Spleen (tissue), 11 donors: ENCODE measurements around the gene HSF2BP. TPM values are rescaled to one million over a fixed set of nuclear protein-coding genes. Genes with fewer than 3 reads are reported as not detected.
"Not testable (repeated sequence)": the region's sequence is repeated elsewhere in the genome, so short reads cannot be mapped to it uniquely, and the experiment has no call there.

ENCODE experiments used
- DNase-seq: peaks from one replicate; pipeline ENCODE4 v3.0.0-alpha.2; 2020
- H3K27ac ChIP-seq, 8 donors: fragments of 200-600 bp; sonication (generic) in 7 of 8; 1 replicate in 4 of 8; 2 replicates in 4 of 8; pipeline versions ENCODE4 v1.5.0 to v1.8.0; 2016 to 2021; ENCODE audit warnings: inconsistent platforms in 4 of 8, mild to moderate bottlenecking in 4 of 8, moderate library complexity in 1 of 8
- H3K27me3 ChIP-seq, 7 donors: fragments of 200-600 bp; sonication (generic) in 6 of 7; replicated peaks in 1 of 7; 1 replicate in 4 of 7; 2 replicates in 3 of 7; pipeline versions ENCODE4 v1.5.0 to v1.8.0; 2016 to 2021; ENCODE audit warnings: inconsistent platforms in 3 of 7, mild to moderate bottlenecking in 1 of 7
- H3K36me3 ChIP-seq, 6 donors: fragments of 200-600 bp; sonication (generic) in 5 of 6; 1 replicate in 4 of 6; 2 replicates in 2 of 6; pipeline versions ENCODE4 v1.5.0 to v1.8.0; 2016 to 2021; ENCODE audit warnings: inconsistent platforms in 2 of 6
- H3K4me1 ChIP-seq, 6 donors: fragments of 200-600 bp; sonication (generic) in 5 of 6; 1 replicate in 3 of 6; 2 replicates in 3 of 6; pipeline versions ENCODE4 v1.5.0 to v1.8.0; 2016 to 2021; ENCODE audit warnings: inconsistent platforms in 3 of 6
- H3K4me3 ChIP-seq, 8 donors: fragments of 200-600 bp; sonication (generic) in 7 of 8; 1 replicate in 4 of 8; 2 replicates in 4 of 8; pipeline versions ENCODE4 v1.5.0 to v1.8.0; 2016 to 2021; ENCODE audit warnings: inconsistent platforms in 4 of 8, mild to moderate bottlenecking in 4 of 8, moderate library complexity in 2 of 8
- H3K9me3 ChIP-seq, 8 donors: fragments of 200-600 bp; sonication (generic) in 7 of 8; 1 replicate in 4 of 8; 2 replicates in 4 of 8; pipeline versions ENCODE4 v1.5.0 to v1.8.0; 2016 to 2021; ENCODE audit warnings: inconsistent platforms in 4 of 8
- CTCF ChIP-seq, 11 experiments: fragments of 200-600 bp in 7 of 11; fragments of 450-650 bp in 4 of 11; sonication (generic) in 4 of 11; IDR thresholded peaks in 8 of 11; conservative IDR thresholded peaks in 3 of 11; 1 replicate in 7 of 11; 2 replicates in 4 of 11; pipeline versions ENCODE4 v1.4.0 to v1.8.0; 2016 to 2021; ENCODE audit warnings: antibody characterized with exemption in 11 of 11, inconsistent platforms in 4 of 11, mild to moderate bottlenecking in 1 of 11
- POLR2A ChIP-seq, 3 donors: fragments of 450-650 bp; IDR thresholded peaks; one replicate each; pipeline ENCODE4 v1.5.1; 2017; ENCODE audit warnings: antibody characterized with exemption in 3 of 3, mild to moderate bottlenecking in 1 of 3
- POLR2AphosphoS5 ChIP-seq, 3 donors: sonication (generic); formaldehyde crosslinking; IDR thresholded peaks; one replicate each; pipeline ENCODE4 v1.5.1; 2017; ENCODE audit warnings: antibody characterized with exemption in 3 of 3
- WGBS, 5 donors: extraction: QIAGEN DNeasy Blood & Tissue Kit in 3 of 5; methylation state at CpG; one replicate each; pipeline versions ENCODE4 v1.1.5 to v1.1.7; 2013 to 2018; 5-methylcytosine and 5-hydroxymethylcytosine counted together
- intact Hi-C: fragments of 100-400 bp; cut with DNase I; formaldehyde crosslinking; loops from one replicate; pipeline ENCODE4 v1.15.0; 2023; ENCODE audit warnings: low total_unique reads
- polyA plus RNA-seq, 3 donors: library from polyadenylated mRNA; stranded (reverse); fragments of 200-250 nt; gene quantifications; one replicate each; pipeline ENCODE4 v1.2.1, GENCODE V29; 2013
- total RNA-seq, 7 donors: library from RNA; depleted of rRNA in 3 of 7; stranded (reverse); fragments of >200 nt in 3 of 7; fragmentation: NEBNext Ultra II Directional in 4 of 7; extraction: Animal tissue kit (Norgen Biotek cat#: 25700) in 4 of 7; gene quantifications; one replicate each; pipeline versions ENCODE4 v1.1.0 to v1.2.1, GENCODE V29; 2016 to 2021
- donor health status: healthy with polysubstance abuse.
- donor health status: DM: no; HTN: no; CAD: no; lungs with moderate emphysema.
- donor health status: DM: no; HTN: no; CAD: no.
- donor health status: Bipolar disorder and iron deficiency.
- donor health status: healthy.
- donor health status: DM: no; HTN: no; CAD: no.
- donor health status: DM: yes; HTN: yes; CAD: no.

Gene HSF2BP
- total and polyA plus RNA-seq, 10 donors, result 0.13 to 1.9 (median 0.41) TPM; not detected in 2

GRCh38 chr21:43699933-43700599 is 40.8 kb upstream of the HSF2BP start:
- peaks cover 0 to 7% (median 0%) of the 10 kb centered on the region in 7 donors for H3K27me3 ChIP-seq
- TF ChIP-seq POLR2A (IDR thresholded peaks at IDR 0.05), result no peak
- no peak for TF ChIP-seq CTCF (IDR thresholded peaks at IDR 0.05 in 8 of 11, conservative IDR thresholded peaks at IDR 0.05 in 3 of 11)
- no peak for TF ChIP-seq POLR2AphosphoS5 (IDR thresholded peaks at IDR 0.05)
- H3K4me3 ChIP-seq, result no peak overlapping the region
- peak; percentile 39 for DNase-seq
- H3K9me3 ChIP-seq, result no peaks in the 10 kb centered on the region
- H3K27ac ChIP-seq, result peak overlapping the region in 2 of 8 donors; percentile 19 to 28
- intact Hi-C loops, result no loop called here
- peaks cover 0 to 24% (median 10%) of the 10 kb centered on the region in 6 donors for H3K36me3 ChIP-seq
- H3K4me1 ChIP-seq, result peaks cover 7 to 31% (median 15%) of the 10 kb centered on the region in 6 donors
- WGBS, 5 donors, result 77 to 86% (median 83%) methylated on average over 7 to 13 of the region's 13 CpGs

GRCh38 chr21:43699492-43699777 is 40.1 kb upstream of the HSF2BP start:
- peaks cover 0 to 31% (median 14%) of the 10 kb centered on the region in 6 donors for H3K36me3 ChIP-seq
- H3K4me3 ChIP-seq, H3K27me3 ChIP-seq, H3K27ac ChIP-seq, H3K9me3 ChIP-seq, intact Hi-C loops, DNase-seq: not testable (repeated sequence)
- 63 to 83% (median 77%) methylated on average over 5 of the region's 5 CpGs for WGBS, 5 donors
- peaks cover 7 to 31% (median 15%) of the 10 kb centered on the region in 6 donors for H3K4me1 ChIP-seq

- Histone ChIP-seq H3K27ac (no peak overlapping the region), H3K4me1 (peaks cover 7 to 25% (median 12%) of the 10 kb centered on the region in 6 donors), H3K27me3 (peaks cover 0 to 7% (median 0%) of the 10 kb centered on the region in 7 donors), H3K36me3 (peaks cover 0 to 45% (median 28%) of the 10 kb centered on the region in 6 donors), H3K4me3 (no peak overlapping the region), H3K9me3 (no peaks in the 10 kb centered on the region)
- WGBS, 5 donors, result 87 to 94% (median 91%) methylated on average over 10 to 11 of the region's 11 CpGs
- TF ChIP-seq POLR2A (IDR thresholded peaks at IDR 0.05), result no peak
- TF ChIP-seq CTCF (IDR thresholded peaks at IDR 0.05 in 8 of 11, conservative IDR thresholded peaks at IDR 0.05 in 3 of 11), result no peak
- TF ChIP-seq POLR2AphosphoS5 (IDR thresholded peaks at IDR 0.05), result no peak
- intact Hi-C loops, result no loop called here
- DNase-seq, result peak; percentile 35
Measured at GRCh38 chr21:43697758-43698643, 38.7 kb upstream of the HSF2BP start.

- Histone ChIP-seq H3K4me1 (peaks cover 0 to 7% (median 5%) of the 10 kb centered on the region in 6 donors), H3K27me3 (no peaks in the 10 kb centered on the region), H3K4me3 (no peak overlapping the region), H3K9me3 (no peaks in the 10 kb centered on the region), H3K36me3 (peaks cover 0 to 63% (median 45%) of the 10 kb centered on the region in 6 donors), H3K27ac (no peak overlapping the region)
- intact Hi-C loops, result no loop called here
- no peak for TF ChIP-seq POLR2A (IDR thresholded peaks at IDR 0.05)
- no peak for TF ChIP-seq POLR2AphosphoS5 (IDR thresholded peaks at IDR 0.05)
- TF ChIP-seq CTCF (IDR thresholded peaks at IDR 0.05 in 8 of 11, conservative IDR thresholded peaks at IDR 0.05 in 3 of 11), result no peak
- peak; percentile 63 for DNase-seq
- 86 to 99% (median 95%) methylated on average over 13 to 17 of the region's 17 CpGs for WGBS, 5 donors
Measured at GRCh38 chr21:43696214-43696613, 36.9 kb upstream of the HSF2BP start.
